HepG2 (cell line): Measurements from ENCODE around the gene KHK. TPM values are rescaled to one million over a fixed set of nuclear protein-coding genes. Genes with fewer than 3 reads are reported as not detected.

Experiments used
- CBX2 ChIP-seq, 2 experiments: fragments of 200-600 bp in 1 of 2; sonication (generic); formaldehyde crosslinking in 1 of 2; IDR thresholded peaks; 2 replicates each; pipeline versions ENCODE4 v1.7.0 to v1.8.1; 2018 to 2022; ENCODE audit warnings: low read depth in 2 of 2, low read length in 1 of 2, mild to moderate bottlenecking in 1 of 2, missing genetic modification reagents in 1 of 2
- ESRRA ChIP-seq: sonication (generic); formaldehyde crosslinking; IDR thresholded peaks from 2 replicates; pipeline ENCODE4 v1.5.1; 2020; ENCODE audit warnings: mild to moderate bottlenecking, low read depth, missing genetic modification reagents
- HMGXB4 ChIP-seq, 2 experiments: sonication (generic) in 1 of 2; formaldehyde crosslinking in 1 of 2; IDR thresholded peaks; 2 replicates each; pipeline versions ENCODE4 v1.4.0 to v1.6.1; 2018 to 2020; ENCODE audit warnings: missing genetic modification reagents in 2 of 2, borderline replicate concordance in 1 of 2, low read depth in 1 of 2, mild to moderate bottlenecking in 1 of 2, missing biosample characterization in 1 of 2
- HNF4A ChIP-seq: sonication (generic); formaldehyde crosslinking; IDR thresholded peaks from 2 replicates; pipeline ENCODE4 v1.4.0; 2020; ENCODE audit warnings: missing genetic modification reagents
- KDM4B ChIP-seq: sonication (generic); formaldehyde crosslinking; IDR thresholded peaks from 2 replicates; pipeline ENCODE4 v1.4.0; 2020; ENCODE audit warnings: missing genetic modification reagents
- MAFG ChIP-seq: sonication (generic); formaldehyde crosslinking; IDR thresholded peaks from 2 replicates; pipeline ENCODE4 v1.5.1; 2020; ENCODE audit warnings: mild to moderate bottlenecking, missing genetic modification reagents
- NR3C1 ChIP-seq: sonication (generic); formaldehyde crosslinking; IDR thresholded peaks from 2 replicates; pipeline ENCODE4 v1.4.0; 2020; ENCODE audit warnings: missing genetic modification reagents
- REL ChIP-seq: sonication (generic); formaldehyde crosslinking; conservative IDR thresholded peaks from 2 replicates; pipeline ENCODE4 v1.8.0; 2022; ENCODE audit warnings: mild to moderate bottlenecking, missing genetic modification reagents, moderate library complexity
- SIX4 ChIP-seq: sonication (generic); formaldehyde crosslinking; IDR thresholded peaks from 2 replicates; pipeline ENCODE4 v1.4.0; 2020; ENCODE audit warnings: missing genetic modification reagents
- SMYD3 ChIP-seq: sonication (generic); formaldehyde crosslinking; IDR thresholded peaks from 2 replicates; pipeline ENCODE4 v1.8.1; 2023; ENCODE audit warnings: mild to moderate bottlenecking, missing genetic modification reagents
- SOX6 ChIP-seq, 2 experiments: fragments of 450-650 bp in 1 of 2; sonication (generic) in 1 of 2; formaldehyde crosslinking in 1 of 2; IDR thresholded peaks; 2 replicates each; pipeline versions ENCODE4 v1.4.0 to v1.6.1; 2017 to 2020; ENCODE audit warnings: antibody characterized with exemption in 1 of 2, mild to moderate bottlenecking in 1 of 2, missing genetic modification reagents in 1 of 2
- THAP7 ChIP-seq: sonication (generic); formaldehyde crosslinking; IDR thresholded peaks from 2 replicates; pipeline ENCODE4 v1.8.1; 2023; ENCODE audit warnings: mild to moderate bottlenecking, missing genetic modification reagents
- ZBTB21 ChIP-seq: sonication (generic); formaldehyde crosslinking; IDR thresholded peaks from 2 replicates; pipeline ENCODE4 v1.4.0; 2020; ENCODE audit warnings: missing genetic modification reagents
- ZEB1 ChIP-seq: IDR thresholded peaks from 2 replicates; pipeline ENCODE4 v1.6.1; 2012; ENCODE audit warnings: mild to moderate bottlenecking, low read depth, inconsistent platforms; ENCODE audit not compliant: insufficient replicate concordance
- ZFAT ChIP-seq: sonication (generic); formaldehyde crosslinking; conservative IDR thresholded peaks from 2 replicates; pipeline ENCODE4 v1.8.1; 2023; ENCODE audit warnings: missing genetic modification reagents, inconsistent platforms
- ZNF124 ChIP-seq: sonication (generic); formaldehyde crosslinking; IDR thresholded peaks from 2 replicates; pipeline ENCODE4 v1.4.0; 2020; ENCODE audit warnings: missing genetic modification reagents
- ZNF260 ChIP-seq: sonication (generic); formaldehyde crosslinking; IDR thresholded peaks from 2 replicates; pipeline ENCODE4 v1.4.0; 2020; ENCODE audit warnings: missing genetic modification reagents, low read depth, mild to moderate bottlenecking, borderline replicate concordance
- ZNF329 ChIP-seq: sonication (generic); formaldehyde crosslinking; IDR thresholded peaks from 2 replicates; pipeline ENCODE4 v1.9.0; 2021; ENCODE audit warnings: low read depth, mild to moderate bottlenecking, missing genetic modification reagents
- ZNF562 ChIP-seq: sonication (generic); formaldehyde crosslinking; IDR thresholded peaks from 2 replicates; pipeline ENCODE4 v1.8.0; 2022; ENCODE audit warnings: missing genetic modification reagents, borderline replicate concordance
- ZNF780A ChIP-seq: sonication (generic); formaldehyde crosslinking; IDR thresholded peaks from 2 replicates; pipeline ENCODE4 v1.8.0; 2022; ENCODE audit warnings: mild to moderate bottlenecking, missing genetic modification reagents, moderate library complexity
- polyA plus RNA-seq, 8 experiments: library from polyadenylated mRNA; depleted of rRNA in 3 of 8; stranded (reverse) in 7 of 8; unstranded in 1 of 8; fragments of >200 nt; fragmentation: Illumina TruSeq in 4 of 8; extraction: Trizol in 4 of 8; gene quantifications; 2 replicates each; pipeline versions ENCODE4 v1.2.1 to v1.2.3, GENCODE V29; 2011 to 2016; ENCODE audit warnings: low read depth in 4 of 8, missing spikeins in 1 of 8, mixed read lengths in 1 of 8; ENCODE audit not compliant: insufficient read depth in 1 of 8
- total RNA-seq, 5 experiments: library from RNA; depleted of rRNA; stranded (reverse); fragments of >200 nt; fragmentation: Illumina TruSeq; extraction: Trizol; gene quantifications; 2 replicates each; pipeline ENCODE4 v1.2.3, GENCODE V29; 2016; ENCODE audit warnings: low read depth in 1 of 5
- TF ChIP-seq, protein P1 (sequence below): sonication (generic); formaldehyde crosslinking; conservative IDR thresholded peaks from 2 replicates; pipeline ENCODE4 v1.4.0; 2020; ENCODE audit warnings: missing genetic modification reagents
- TF ChIP-seq, protein P2 (sequence below): sonication (generic); formaldehyde crosslinking; IDR thresholded peaks from 2 replicates; pipeline ENCODE4 v1.4.0; 2020; ENCODE audit warnings: missing genetic modification reagents, mild to moderate bottlenecking, borderline replicate concordance

The KHK gene
- total and polyA plus RNA-seq, 2 of the 13 experiments (the other 11 are each of a cell fraction or from before 2014, with no cell fraction given), result 40.9 to 99.2 TPM

- TF ChIP-seq, protein P1, sequence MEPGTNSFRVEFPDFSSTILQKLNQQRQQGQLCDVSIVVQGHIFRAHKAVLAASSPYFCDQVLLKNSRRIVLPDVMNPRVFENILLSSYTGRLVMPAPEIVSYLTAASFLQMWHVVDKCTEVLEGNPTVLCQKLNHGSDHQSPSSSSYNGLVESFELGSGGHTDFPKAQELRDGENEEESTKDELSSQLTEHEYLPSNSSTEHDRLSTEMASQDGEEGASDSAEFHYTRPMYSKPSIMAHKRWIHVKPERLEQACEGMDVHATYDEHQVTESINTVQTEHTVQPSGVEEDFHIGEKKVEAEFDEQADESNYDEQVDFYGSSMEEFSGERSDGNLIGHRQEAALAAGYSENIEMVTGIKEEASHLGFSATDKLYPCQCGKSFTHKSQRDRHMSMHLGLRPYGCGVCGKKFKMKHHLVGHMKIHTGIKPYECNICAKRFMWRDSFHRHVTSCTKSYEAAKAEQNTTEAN (CRISPR knock-in tag), result 0 out of 2 replicates have a peak, but pooled peaks have one; percentile 31
- TF ChIP-seq THAP7 (CRISPR knock-in tag) (no peak), ESRRA (no peak), SOX6 (IDR thresholded peaks at IDR 0.05) (no peak), SOX6 (CRISPR knock-in tag; IDR thresholded peaks at IDR 0.05) (peak; percentile 51), ZNF124 (CRISPR knock-in tag) (no peak), SIX4 (no peak), SMYD3 (no peak), ZFAT (CRISPR knock-in tag) (no peak), ZNF562 (CRISPR knock-in tag) (no peak), MAFG (CRISPR knock-in tag) (no peak), ZNF260 (CRISPR knock-in tag) (no peak), HNF4A (no peak), KDM4B (CRISPR knock-in tag) (no peak), HMGXB4 (CRISPR knock-in tag; IDR thresholded peaks at IDR 0.05; ENCODE audit: borderline replicate concordance in 1 of 2, low read depth in 1 of 2) (peak; percentile 32 to 81; a peak in 3 of 4 replicates), NR3C1 (CRISPR knock-in tag) (no peak), ZNF780A (CRISPR knock-in tag) (no peak), ZEB1 (no peak), ZBTB21 (CRISPR knock-in tag) (no peak), ZNF329 (CRISPR knock-in tag) (0 out of 2 replicates have a peak, but pooled peaks have one; percentile 62), REL (CRISPR knock-in tag) (no peak), CBX2 (IDR thresholded peaks at IDR 0.05; ENCODE audit: low read depth, low read length) (no peak), CBX2 (CRISPR knock-in tag; IDR thresholded peaks at IDR 0.05; ENCODE audit: low read depth) (no peak)
- TF ChIP-seq, protein P2, sequence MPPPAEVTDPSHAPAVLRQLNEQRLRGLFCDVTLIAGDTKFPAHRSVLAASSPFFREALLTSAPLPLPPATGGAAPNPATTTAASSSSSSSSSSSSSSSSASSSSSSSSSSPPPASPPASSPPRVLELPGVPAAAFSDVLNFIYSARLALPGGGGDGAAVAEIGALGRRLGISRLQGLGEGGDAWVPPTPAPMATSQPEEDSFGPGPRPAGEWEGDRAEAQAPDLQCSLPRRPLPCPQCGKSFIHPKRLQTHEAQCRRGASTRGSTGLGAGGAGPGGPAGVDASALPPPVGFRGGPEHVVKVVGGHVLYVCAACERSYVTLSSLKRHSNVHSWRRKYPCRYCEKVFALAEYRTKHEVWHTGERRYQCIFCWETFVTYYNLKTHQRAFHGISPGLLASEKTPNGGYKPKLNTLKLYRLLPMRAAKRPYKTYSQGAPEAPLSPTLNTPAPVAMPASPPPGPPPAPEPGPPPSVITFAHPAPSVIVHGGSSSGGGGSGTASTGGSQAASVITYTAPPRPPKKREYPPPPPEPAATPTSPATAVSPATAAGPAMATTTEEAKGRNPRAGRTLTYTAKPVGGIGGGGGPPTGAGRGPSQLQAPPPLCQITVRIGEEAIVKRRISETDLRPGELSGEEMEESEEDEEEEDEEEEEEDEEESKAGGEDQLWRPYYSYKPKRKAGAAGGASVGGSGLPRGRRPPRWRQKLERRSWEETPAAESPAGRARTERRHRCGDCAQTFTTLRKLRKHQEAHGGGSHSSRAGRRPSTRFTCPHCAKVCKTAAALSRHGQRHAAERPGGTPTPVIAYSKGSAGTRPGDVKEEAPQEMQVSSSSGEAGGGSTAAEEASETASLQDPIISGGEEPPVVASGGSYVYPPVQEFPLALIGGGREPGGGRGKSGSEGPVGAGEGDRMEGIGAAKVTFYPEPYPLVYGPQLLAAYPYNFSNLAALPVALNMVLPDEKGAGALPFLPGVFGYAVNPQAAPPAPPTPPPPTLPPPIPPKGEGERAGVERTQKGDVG (CRISPR knock-in tag), result no peak
Measured at GRCh38 chr2:27133905-27134780, 47.6 kb downstream of the KHK start, which contains the start of gene PREB (continued).
